SU-DHL-6 (cell line): ENCODE results near the gene TMC6.

Experiments used
- H2AFZ ChIP-seq: fragments of 200-600 bp; sonication (generic); 2 replicates; pipeline ENCODE4 v1.6.1; 2014; ENCODE audit warnings: low read depth, mild to moderate bottlenecking, moderate library complexity, mixed read lengths, antibody characterized with exemption, low read length; ENCODE audit not compliant: severe bottlenecking
- H3F3A ChIP-seq: fragments of 200-600 bp; shearing (Covaris generic); 2 replicates; pipeline ENCODE4 v1.6.0; 2016; ENCODE audit warnings: antibody characterized with exemption, mild to moderate bottlenecking; ENCODE audit not compliant: insufficient read depth
- H3K27ac ChIP-seq: fragments of 200-600 bp; sonication (generic); 2 replicates; pipeline ENCODE4 v1.5.1; 2016; ENCODE audit warnings: low read depth, mild to moderate bottlenecking, low read length, moderate library complexity, mixed read lengths
- H3K27me3 ChIP-seq: fragments of 200-600 bp; sonication (generic), shearing (Covaris generic); 2 replicates; pipeline ENCODE4 v1.6.0; 2014; ENCODE audit warnings: mild to moderate bottlenecking, low read length
- H3K36me3 ChIP-seq: fragments of 200-600 bp; sonication (generic); 2 replicates; pipeline ENCODE4 v1.6.1; 2014; ENCODE audit warnings: mild to moderate bottlenecking, low read length, mixed read lengths
- H3K4me2 ChIP-seq: fragments of 300-600, 200-600 bp; shearing (Covaris generic), sonication (generic); 2 replicates; pipeline ENCODE4 v1.6.0; 2014; ENCODE audit warnings: low read length, low read depth, mild to moderate bottlenecking; ENCODE audit not compliant: poor library complexity, severe bottlenecking
- H3K4me3 ChIP-seq: fragments of 200-600 bp; sonication (generic); 2 replicates; pipeline ENCODE4 v1.5.1; 2014; ENCODE audit warnings: antibody characterized with exemption, low read length, mild to moderate bottlenecking, mixed read lengths; ENCODE audit not compliant: insufficient read depth, poor library complexity, severe bottlenecking
- H3K79me2 ChIP-seq: fragments of 200-600 bp; sonication (generic); 2 replicates; pipeline ENCODE4 v1.6.1; 2014; ENCODE audit warnings: mild to moderate bottlenecking, low read length, moderate library complexity; ENCODE audit not compliant: insufficient read depth
- H3K9ac ChIP-seq: fragments of 200-600 bp; sonication (generic); 2 replicates; pipeline ENCODE4 v1.7.0; 2014; ENCODE audit warnings: mild to moderate bottlenecking, low read length
- H3K9me2 ChIP-seq: fragments of 200-600 bp; sonication (generic); replicated peaks from 2 replicates; pipeline ENCODE4 v1.6.1; 2014; ENCODE audit warnings: low read length; ENCODE audit not compliant: insufficient read depth
- H3K9me3 ChIP-seq: fragments of 200-600 bp; sonication (generic); 2 replicates; pipeline ENCODE4 v1.6.1; 2014; ENCODE audit warnings: low read length, mixed read lengths; ENCODE audit not compliant: insufficient read depth
- H4K20me1 ChIP-seq: fragments of 200-600 bp; sonication (generic); 2 replicates; pipeline ENCODE4 v1.6.1; 2014; ENCODE audit warnings: low read depth, mild to moderate bottlenecking, antibody characterized with exemption, low read length, moderate library complexity, mixed read lengths
- EZH2phosphoT487 ChIP-seq: fragments of 200-600 bp; sonication (generic), shearing (Covaris generic); conservative IDR thresholded peaks from 2 replicates; pipeline ENCODE4 v1.6.1; 2018; ENCODE audit warnings: mild to moderate bottlenecking, antibody characterized with exemption, low read length, moderate library complexity, mixed read lengths
- TF ChIP-seq, protein P1 (sequence below): fragments of 200-600 bp; sonication (generic); IDR thresholded peaks from one replicate; pipeline ENCODE4 v1.5.1; 2017; ENCODE audit warnings: antibody characterized with exemption, mild to moderate bottlenecking, low read length, moderate library complexity; ENCODE audit not compliant: insufficient read depth, poor library complexity, severe bottlenecking

TMC6 gene

GRCh38 chr17:78125976-78126894 is 2.3 kb downstream of the TMC6 start:
- Histone ChIP-seq H3K27ac (peak overlapping the region; percentile 95), H4K20me1 (no peaks in the 10 kb centered on the region; the same call in 1 of the 2 replicates), H3K79me2 (peaks cover 38% of the 10 kb centered on the region), H2AFZ (no peak overlapping the region), H3K9me3 (no peaks in the 10 kb centered on the region), H3K9ac (peak overlapping the region; percentile 93), H3K4me3 (peak overlapping the region; percentile 78), H3K4me2 (peak overlapping the region; percentile 90), H3F3A (peaks cover 36% of the 10 kb centered on the region), H3K36me3 (peaks cover 5% of the 10 kb centered on the region), H3K27me3 (no peaks in the 10 kb centered on the region), H3K9me2 (no peaks in the 10 kb centered on the region)
- TF ChIP-seq, protein P1, sequence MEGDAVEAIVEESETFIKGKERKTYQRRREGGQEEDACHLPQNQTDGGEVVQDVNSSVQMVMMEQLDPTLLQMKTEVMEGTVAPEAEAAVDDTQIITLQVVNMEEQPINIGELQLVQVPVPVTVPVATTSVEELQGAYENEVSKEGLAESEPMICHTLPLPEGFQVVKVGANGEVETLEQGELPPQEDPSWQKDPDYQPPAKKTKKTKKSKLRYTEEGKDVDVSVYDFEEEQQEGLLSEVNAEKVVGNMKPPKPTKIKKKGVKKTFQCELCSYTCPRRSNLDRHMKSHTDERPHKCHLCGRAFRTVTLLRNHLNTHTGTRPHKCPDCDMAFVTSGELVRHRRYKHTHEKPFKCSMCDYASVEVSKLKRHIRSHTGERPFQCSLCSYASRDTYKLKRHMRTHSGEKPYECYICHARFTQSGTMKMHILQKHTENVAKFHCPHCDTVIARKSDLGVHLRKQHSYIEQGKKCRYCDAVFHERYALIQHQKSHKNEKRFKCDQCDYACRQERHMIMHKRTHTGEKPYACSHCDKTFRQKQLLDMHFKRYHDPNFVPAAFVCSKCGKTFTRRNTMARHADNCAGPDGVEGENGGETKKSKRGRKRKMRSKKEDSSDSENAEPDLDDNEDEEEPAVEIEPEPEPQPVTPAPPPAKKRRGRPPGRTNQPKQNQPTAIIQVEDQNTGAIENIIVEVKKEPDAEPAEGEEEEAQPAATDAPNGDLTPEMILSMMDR: no peak
- no peak for TF ChIP-seq EZH2phosphoT487

- H3K27ac ChIP-seq: peak overlapping the region; percentile 95
- H2AFZ ChIP-seq: no peak overlapping the region
- H3K4me2 ChIP-seq: peak overlapping the region; percentile 90
- peaks cover 5% of the 10 kb centered on the region for H3K36me3 ChIP-seq
- no peaks in the 10 kb centered on the region for H3K27me3 ChIP-seq
- H3K79me2 ChIP-seq: peaks cover 31% of the 10 kb centered on the region
- H3K4me3 ChIP-seq: peak overlapping the region; percentile 23
- peaks cover 27% of the 10 kb centered on the region for H3F3A ChIP-seq
- no peaks in the 10 kb centered on the region for H3K9me3 ChIP-seq
- TF ChIP-seq, protein P1: no peak
- no peak for TF ChIP-seq EZH2phosphoT487
- no peaks in the 10 kb centered on the region for H3K9me2 ChIP-seq
- H4K20me1 ChIP-seq: no peaks in the 10 kb centered on the region; the same call in 1 of the 2 replicates
- H3K9ac ChIP-seq: peak overlapping the region; percentile 93
These were observed 3.2 kb downstream of the TMC6 start for GRCh38 chr17:78125138-78125913.

DNA sequence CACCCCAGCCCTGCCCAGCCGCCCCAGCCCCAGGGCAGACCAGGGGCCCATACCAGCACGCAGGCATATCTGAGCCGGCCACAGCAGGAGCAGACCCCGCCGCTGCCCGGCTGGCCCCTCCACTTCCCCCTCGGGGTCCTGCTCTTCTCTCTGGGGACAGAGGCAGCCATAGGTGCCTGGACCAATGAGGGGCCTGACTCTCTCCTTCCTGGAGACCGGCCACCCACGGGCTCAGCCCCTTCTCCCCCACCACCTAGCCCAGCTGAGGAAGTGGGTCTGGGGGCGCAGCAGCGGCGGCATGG is 3.8 kb downstream of the TMC6 start:
- Histone ChIP-seq H3K4me3 (peak overlapping the region; percentile 23), H3K9me2 (no peaks in the 10 kb centered on the region), H3F3A (peaks cover 21% of the 10 kb centered on the region), H3K36me3 (peaks cover 5% of the 10 kb centered on the region), H3K79me2 (peaks cover 31% of the 10 kb centered on the region), H3K27ac (peak overlapping the region; percentile 95), H3K4me2 (peak overlapping the region; percentile 90), H3K27me3 (no peaks in the 10 kb centered on the region), H3K9me3 (no peaks in the 10 kb centered on the region), H4K20me1 (no peaks in the 10 kb centered on the region; the same call in 1 of the 2 replicates), H3K9ac (peak overlapping the region; percentile 93), H2AFZ (no peak overlapping the region)
- TF ChIP-seq EZH2phosphoT487: no peak
- TF ChIP-seq, protein P1: no peak
